Peyer's patch (tissue), 4 donors: Measurements from ENCODE around the gene MAP2K3.
"Not testable (repeated sequence)": the region's sequence is repeated elsewhere in the genome, so short reads cannot be mapped to it uniquely, and the experiment has no call there.

Experiments
- POLR2A ChIP-seq, 2 donors: fragments of 450-650 bp; IDR thresholded peaks; one replicate each; pipeline ENCODE4 v1.5.1; 2017; ENCODE audit warnings: antibody characterized with exemption in 2 of 2, mild to moderate bottlenecking in 2 of 2, moderate library complexity in 2 of 2
- TF ChIP-seq, protein P1 (sequence below), 6 experiments: fragments of 450-650 bp in 4 of 6; fragments of 200-600 bp in 2 of 6; sonication (generic) in 1 of 6; IDR thresholded peaks; one replicate each; pipeline ENCODE4 v1.5.1; 2017 to 2019; ENCODE audit warnings: antibody characterized with exemption in 6 of 6, mild to moderate bottlenecking in 3 of 6, moderate library complexity in 1 of 6

DNA sequence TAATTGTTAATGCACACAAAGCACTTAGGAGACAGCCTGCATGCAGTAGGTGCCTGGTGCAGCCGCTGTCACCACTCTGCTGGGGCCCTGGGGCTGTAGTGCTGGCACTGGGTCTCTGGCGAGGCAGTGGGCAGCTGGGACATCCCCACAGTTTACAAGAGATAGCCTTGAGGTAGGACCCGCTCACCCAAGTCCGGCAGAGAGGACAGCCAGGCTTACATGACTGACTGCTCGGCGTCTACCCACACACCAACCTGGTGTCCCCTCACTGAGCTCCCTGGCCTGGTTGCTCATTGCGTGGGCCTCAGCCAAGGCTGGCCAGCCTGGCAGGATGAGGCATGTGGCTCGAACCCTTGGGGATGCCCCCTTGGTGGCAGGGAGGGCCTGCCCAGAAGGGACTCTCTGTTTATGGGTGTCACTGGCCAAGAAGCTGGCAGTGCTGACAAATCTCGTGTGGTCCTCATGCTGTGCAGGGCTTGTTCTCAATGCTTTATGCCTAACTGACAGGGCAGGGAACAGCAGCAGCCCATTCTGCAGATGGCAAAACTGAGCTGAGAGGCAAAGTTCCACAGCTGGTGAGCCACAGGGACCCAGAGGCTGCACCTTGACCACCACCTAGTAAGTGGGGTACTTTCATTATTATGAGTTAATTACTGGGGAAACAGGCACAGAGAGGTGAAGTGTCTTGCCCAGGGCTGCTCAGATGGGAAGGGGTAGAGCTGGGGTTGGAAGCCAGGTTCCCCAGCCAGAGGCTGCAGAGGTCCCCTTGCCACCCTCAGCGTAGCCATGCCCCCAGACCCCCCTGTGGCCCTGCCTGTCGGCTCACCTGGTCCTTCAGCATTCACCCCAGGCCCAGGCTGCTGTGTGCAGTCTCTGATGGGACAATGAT, 58.8 kb downstream of the MAP2K3 start:
- TF ChIP-seq, protein P1, sequence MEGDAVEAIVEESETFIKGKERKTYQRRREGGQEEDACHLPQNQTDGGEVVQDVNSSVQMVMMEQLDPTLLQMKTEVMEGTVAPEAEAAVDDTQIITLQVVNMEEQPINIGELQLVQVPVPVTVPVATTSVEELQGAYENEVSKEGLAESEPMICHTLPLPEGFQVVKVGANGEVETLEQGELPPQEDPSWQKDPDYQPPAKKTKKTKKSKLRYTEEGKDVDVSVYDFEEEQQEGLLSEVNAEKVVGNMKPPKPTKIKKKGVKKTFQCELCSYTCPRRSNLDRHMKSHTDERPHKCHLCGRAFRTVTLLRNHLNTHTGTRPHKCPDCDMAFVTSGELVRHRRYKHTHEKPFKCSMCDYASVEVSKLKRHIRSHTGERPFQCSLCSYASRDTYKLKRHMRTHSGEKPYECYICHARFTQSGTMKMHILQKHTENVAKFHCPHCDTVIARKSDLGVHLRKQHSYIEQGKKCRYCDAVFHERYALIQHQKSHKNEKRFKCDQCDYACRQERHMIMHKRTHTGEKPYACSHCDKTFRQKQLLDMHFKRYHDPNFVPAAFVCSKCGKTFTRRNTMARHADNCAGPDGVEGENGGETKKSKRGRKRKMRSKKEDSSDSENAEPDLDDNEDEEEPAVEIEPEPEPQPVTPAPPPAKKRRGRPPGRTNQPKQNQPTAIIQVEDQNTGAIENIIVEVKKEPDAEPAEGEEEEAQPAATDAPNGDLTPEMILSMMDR (IDR thresholded peaks at IDR 0.05): not testable (repeated sequence)
- not testable (repeated sequence) for TF ChIP-seq POLR2A (IDR thresholded peaks at IDR 0.05)
